ENCODE measurements around the gene NPTX2. TPM values are rescaled to one million over a fixed set of nuclear protein-coding genes. Genes with fewer than 3 reads are reported as not detected.

The NPTX2 gene
- total and polyA plus RNA-seq, 2 experiments from 2014 or later = 3.0 to 5.5 TPM

DNA sequence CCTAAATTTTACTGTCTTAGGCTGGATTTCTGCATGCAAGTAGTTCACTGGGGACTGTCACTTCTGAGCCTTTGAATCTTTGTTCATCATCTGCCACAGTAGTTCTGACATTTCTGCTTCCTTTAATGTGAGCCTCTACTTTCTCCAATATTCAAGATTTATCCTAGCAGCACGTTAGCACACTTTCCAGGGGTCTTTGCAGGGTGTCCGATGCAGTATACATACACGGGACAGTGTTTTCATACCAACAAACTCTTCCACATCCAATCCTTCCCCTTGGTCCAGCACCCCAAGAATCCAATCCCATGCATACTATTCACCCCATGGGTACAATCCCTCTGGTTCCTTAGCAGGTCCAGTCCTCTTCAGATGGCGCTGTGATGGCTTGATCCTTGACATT lies 22.7 kb upstream of the NPTX2 start:
- no peaks in the 10 kb centered on the region for H3K79me2 ChIP-seq
- no peak overlapping the region for H3K4me3 ChIP-seq
- no peaks in the 10 kb centered on the region for H3K9me2 ChIP-seq (replicated peaks; ENCODE audit: insufficient read depth)
- no peak for DNase-seq (ENCODE audit: low spot score)
- H4K20me1 ChIP-seq (ENCODE audit: insufficient read depth, poor library complexity, severe bottlenecking) = no peaks in the 10 kb centered on the region
- H3K36me3 ChIP-seq (replicated peaks; ENCODE audit: insufficient read depth, low read depth) = no peaks in the 10 kb centered on the region
- H3K27me3 ChIP-seq = no peaks in the 10 kb centered on the region
- TF ChIP-seq EZH2phosphoT487 (IDR thresholded peaks at IDR 0.05; ENCODE audit: low read depth, severe bottlenecking, unreplicated experiment) (no peak), EZH2 (IDR thresholded peaks at IDR 0.05; ENCODE audit: borderline replicate concordance) (no peak)
- TF ChIP-seq, protein P1, sequence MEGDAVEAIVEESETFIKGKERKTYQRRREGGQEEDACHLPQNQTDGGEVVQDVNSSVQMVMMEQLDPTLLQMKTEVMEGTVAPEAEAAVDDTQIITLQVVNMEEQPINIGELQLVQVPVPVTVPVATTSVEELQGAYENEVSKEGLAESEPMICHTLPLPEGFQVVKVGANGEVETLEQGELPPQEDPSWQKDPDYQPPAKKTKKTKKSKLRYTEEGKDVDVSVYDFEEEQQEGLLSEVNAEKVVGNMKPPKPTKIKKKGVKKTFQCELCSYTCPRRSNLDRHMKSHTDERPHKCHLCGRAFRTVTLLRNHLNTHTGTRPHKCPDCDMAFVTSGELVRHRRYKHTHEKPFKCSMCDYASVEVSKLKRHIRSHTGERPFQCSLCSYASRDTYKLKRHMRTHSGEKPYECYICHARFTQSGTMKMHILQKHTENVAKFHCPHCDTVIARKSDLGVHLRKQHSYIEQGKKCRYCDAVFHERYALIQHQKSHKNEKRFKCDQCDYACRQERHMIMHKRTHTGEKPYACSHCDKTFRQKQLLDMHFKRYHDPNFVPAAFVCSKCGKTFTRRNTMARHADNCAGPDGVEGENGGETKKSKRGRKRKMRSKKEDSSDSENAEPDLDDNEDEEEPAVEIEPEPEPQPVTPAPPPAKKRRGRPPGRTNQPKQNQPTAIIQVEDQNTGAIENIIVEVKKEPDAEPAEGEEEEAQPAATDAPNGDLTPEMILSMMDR (IDR thresholded peaks at IDR 0.05; ENCODE audit: poor library complexity) = no peak
- no peak overlapping the region for H3K27ac ChIP-seq
- no peak overlapping the region for H3K4me2 ChIP-seq
- WGBS (ENCODE audit: low lambda C conversion rate, missing lambda C conversion rate) = 86% methylated on average over 4 of the region's 4 CpGs
- no peak overlapping the region for H2AFZ ChIP-seq
- H3K4me1 ChIP-seq (ENCODE audit: insufficient read depth) = no peaks in the 10 kb centered on the region
- H3K9me3 ChIP-seq (ENCODE audit: low read depth) = no peaks in the 10 kb centered on the region

DNA sequence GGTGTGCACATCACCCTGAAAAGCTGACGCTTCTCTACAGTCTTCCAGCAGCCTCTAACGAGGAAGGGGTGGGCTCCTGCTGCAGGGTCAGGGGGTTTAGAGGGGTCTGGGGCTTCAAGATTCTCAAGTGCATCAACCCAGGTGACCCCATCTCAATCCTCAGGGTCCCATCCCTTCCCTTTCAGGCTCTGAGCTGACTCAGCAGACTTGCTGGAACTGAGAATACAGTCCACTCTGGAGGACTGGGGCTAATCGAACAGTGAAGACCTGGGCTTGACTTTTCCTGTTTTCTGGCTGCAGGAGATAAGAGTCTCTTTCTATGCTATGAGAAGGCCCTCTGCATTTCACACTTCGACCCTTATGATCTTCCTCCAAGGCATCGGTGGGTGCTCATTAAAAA lies 22.3 kb upstream of the NPTX2 start:
- Histone ChIP-seq H3K9me3 (ENCODE audit: low read depth) (no peaks in the 10 kb centered on the region), H3K4me1 (ENCODE audit: insufficient read depth) (no peaks in the 10 kb centered on the region), H4K20me1 (ENCODE audit: insufficient read depth, poor library complexity, severe bottlenecking) (no peaks in the 10 kb centered on the region), H2AFZ (no peak overlapping the region), H3K4me2 (no peak overlapping the region), H3K27me3 (no peaks in the 10 kb centered on the region), H3K79me2 (no peaks in the 10 kb centered on the region), H3K36me3 (replicated peaks; ENCODE audit: insufficient read depth, low read depth) (no peaks in the 10 kb centered on the region), H3K4me3 (no peak overlapping the region), H3K9me2 (replicated peaks; ENCODE audit: insufficient read depth) (no peaks in the 10 kb centered on the region), H3K27ac (no peak overlapping the region)
- WGBS (ENCODE audit: low lambda C conversion rate, missing lambda C conversion rate) = 80% methylated on average over 5 of the region's 5 CpGs
- DNase-seq (ENCODE audit: low spot score) = no peak
- TF ChIP-seq, protein P1 (IDR thresholded peaks at IDR 0.05; ENCODE audit: poor library complexity) = no peak
- TF ChIP-seq EZH2phosphoT487 (IDR thresholded peaks at IDR 0.05; ENCODE audit: low read depth, severe bottlenecking, unreplicated experiment) (no peak), EZH2 (IDR thresholded peaks at IDR 0.05; ENCODE audit: borderline replicate concordance) (no peak)

DNA sequence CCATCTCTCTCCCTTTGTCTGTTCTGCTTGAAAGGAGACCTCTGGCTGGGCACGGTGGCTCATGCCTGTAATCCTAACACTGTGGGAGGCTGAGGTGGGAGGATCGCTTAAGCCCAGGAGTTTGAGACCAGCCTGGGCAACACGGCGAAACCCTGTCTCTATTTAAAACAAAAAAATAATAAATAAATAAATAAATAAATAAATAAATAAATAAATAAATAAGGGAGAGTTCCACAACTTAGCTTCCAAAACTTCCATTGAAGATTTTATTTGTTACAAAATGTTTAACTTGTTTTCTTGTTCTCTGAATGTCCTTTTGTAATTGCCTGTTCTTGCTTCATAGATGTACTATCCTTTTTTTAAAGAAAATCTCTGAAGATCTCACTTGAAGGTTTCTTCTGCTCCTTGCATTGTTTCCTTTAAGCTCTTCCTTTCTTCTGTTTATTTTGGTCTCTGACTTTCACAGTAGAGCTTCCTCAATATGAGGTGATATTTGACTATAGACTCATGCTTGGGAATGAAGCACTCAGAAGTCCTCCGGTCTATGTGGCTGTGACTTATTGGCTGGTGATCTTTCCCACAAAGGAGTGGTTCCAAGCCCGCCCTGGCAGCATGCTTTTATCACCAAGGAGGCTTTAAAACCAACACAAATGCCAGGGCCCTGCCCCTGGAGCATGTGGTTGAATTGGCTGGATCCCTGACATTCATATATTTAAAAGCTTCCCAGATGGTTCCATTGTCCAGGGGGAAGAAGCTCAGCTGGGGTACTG lies 18.1 kb upstream of the NPTX2 start:
- H3K27ac ChIP-seq = no peak overlapping the region
- no peak overlapping the region for H3K4me2 ChIP-seq
- no peaks in the 10 kb centered on the region for H3K4me1 ChIP-seq (ENCODE audit: insufficient read depth)
- no peak overlapping the region for H3K4me3 ChIP-seq
- no peaks in the 10 kb centered on the region for H4K20me1 ChIP-seq (ENCODE audit: insufficient read depth, poor library complexity, severe bottlenecking)
- no peak for DNase-seq (ENCODE audit: low spot score)
- no peak overlapping the region for H2AFZ ChIP-seq
- no peaks in the 10 kb centered on the region for H3K79me2 ChIP-seq
- H3K36me3 ChIP-seq (replicated peaks; ENCODE audit: insufficient read depth, low read depth) = no peaks in the 10 kb centered on the region
- H3K9me3 ChIP-seq (ENCODE audit: low read depth) = no peaks in the 10 kb centered on the region
- TF ChIP-seq EZH2phosphoT487 (IDR thresholded peaks at IDR 0.05; ENCODE audit: low read depth, severe bottlenecking, unreplicated experiment) = no peak
- WGBS (ENCODE audit: low lambda C conversion rate, missing lambda C conversion rate) = 88% methylated on average over 6 of the region's 6 CpGs
- no peaks in the 10 kb centered on the region for H3K27me3 ChIP-seq
- no peaks in the 10 kb centered on the region for H3K9me2 ChIP-seq (replicated peaks; ENCODE audit: insufficient read depth)

DNA sequence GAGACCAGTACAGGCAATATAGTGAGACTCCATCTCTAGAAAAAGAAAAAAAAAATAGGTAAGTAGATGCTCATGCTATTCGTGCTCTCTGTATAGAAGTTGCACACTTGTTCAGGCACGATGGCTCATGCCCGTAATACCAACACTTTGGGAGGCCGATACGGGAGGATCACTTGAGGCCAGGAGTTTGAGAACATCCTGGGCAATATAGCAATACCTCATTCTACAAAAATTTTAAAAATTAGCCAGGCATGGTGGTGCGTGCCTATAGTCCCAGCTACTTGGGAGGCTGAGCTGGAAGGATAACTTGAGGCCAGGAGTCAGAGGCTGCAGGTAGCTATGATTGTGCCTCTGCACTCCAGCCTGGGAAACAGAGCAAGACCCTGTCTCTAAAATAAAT lies 17.2 kb upstream of the NPTX2 start:
- H3K36me3 ChIP-seq (replicated peaks; ENCODE audit: insufficient read depth, low read depth) = no peaks in the 10 kb centered on the region
- H3K27me3 ChIP-seq = no peaks in the 10 kb centered on the region
- no peaks in the 10 kb centered on the region for H3K9me3 ChIP-seq (ENCODE audit: low read depth)
- no peak overlapping the region for H3K4me3 ChIP-seq
- no peaks in the 10 kb centered on the region for H3K79me2 ChIP-seq
- H3K9me2 ChIP-seq (replicated peaks; ENCODE audit: insufficient read depth) = no peaks in the 10 kb centered on the region
- H3K4me2 ChIP-seq = no peak overlapping the region
- no peak overlapping the region for H2AFZ ChIP-seq
- no peaks in the 10 kb centered on the region for H4K20me1 ChIP-seq (ENCODE audit: insufficient read depth, poor library complexity, severe bottlenecking)
- H3K4me1 ChIP-seq (ENCODE audit: insufficient read depth) = no peaks in the 10 kb centered on the region
- H3K27ac ChIP-seq = no peak overlapping the region
- TF ChIP-seq EZH2 (IDR thresholded peaks at IDR 0.05; ENCODE audit: borderline replicate concordance) (no peak), EZH2phosphoT487 (IDR thresholded peaks at IDR 0.05; ENCODE audit: low read depth, severe bottlenecking, unreplicated experiment) (no peak)
- TF ChIP-seq, protein P1 (IDR thresholded peaks at IDR 0.05; ENCODE audit: poor library complexity) = no peak
- WGBS (ENCODE audit: low lambda C conversion rate, missing lambda C conversion rate) = 97% methylated on average over 6 of the region's 6 CpGs
- DNase-seq (ENCODE audit: low spot score) = no peak

Data from hepatocyte (in vitro differentiated cells).